ENCODE measurements around the gene SLC38A11.
"Not testable (repeated sequence)": the region's sequence is repeated elsewhere in the genome, so short reads cannot be mapped to it uniquely, and the experiment has no call there.

GRCh38 chr2:164986027-164986426 lies 30.7 kb upstream of the SLC38A11 start:
- TF ChIP-seq CTCF (IDR thresholded peaks at IDR 0.05); POLR2AphosphoS5 (IDR thresholded peaks at IDR 0.05; ENCODE audit: insufficient read depth in 1 of 2, low read depth in 1 of 2): not testable (repeated sequence)

Data from vagina (tissue), 2 donors.